COR-L47 (cell line): ENCODE measurements around the gene CCDC107.
A peak's percentile ranks its signal among the peaks of the same experiment; 100 is the strongest.
"Not testable (repeated sequence)": the region's sequence is repeated elsewhere in the genome, so short reads cannot be mapped to it uniquely, and the experiment has no call there.

Experiments
- DNase-seq: peaks from one replicate; lab custom pipeline; 2025; lab: John Stamatoyannopoulos, UW

CCDC107 gene

DNA sequence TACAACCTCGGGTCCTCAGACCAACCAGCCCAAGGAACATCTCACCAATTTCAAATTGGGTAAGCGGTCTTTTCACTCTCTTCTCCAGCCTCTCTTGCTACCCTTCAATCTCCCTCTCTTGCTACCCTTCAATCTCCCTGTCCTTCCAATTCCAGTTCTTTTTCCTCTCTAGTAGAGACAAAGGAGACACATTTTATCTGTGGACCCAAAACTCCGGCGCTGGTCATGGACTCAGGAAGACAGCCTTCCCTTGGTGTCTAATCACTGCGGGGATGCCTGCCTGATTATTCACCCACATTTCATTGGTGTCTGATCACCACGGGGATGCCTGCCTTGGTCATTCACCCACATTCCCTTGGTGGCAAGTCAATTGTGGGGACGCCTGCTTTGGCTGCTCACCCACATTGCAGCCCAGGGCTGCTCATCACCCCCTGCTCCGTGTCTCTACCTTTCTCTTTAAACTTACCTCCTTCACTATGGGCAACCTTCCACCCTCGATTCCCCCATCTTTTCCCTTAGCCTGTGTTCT is 20.6 kb upstream of the CCDC107 start:
- DNase-seq: not testable (repeated sequence)

DNA sequence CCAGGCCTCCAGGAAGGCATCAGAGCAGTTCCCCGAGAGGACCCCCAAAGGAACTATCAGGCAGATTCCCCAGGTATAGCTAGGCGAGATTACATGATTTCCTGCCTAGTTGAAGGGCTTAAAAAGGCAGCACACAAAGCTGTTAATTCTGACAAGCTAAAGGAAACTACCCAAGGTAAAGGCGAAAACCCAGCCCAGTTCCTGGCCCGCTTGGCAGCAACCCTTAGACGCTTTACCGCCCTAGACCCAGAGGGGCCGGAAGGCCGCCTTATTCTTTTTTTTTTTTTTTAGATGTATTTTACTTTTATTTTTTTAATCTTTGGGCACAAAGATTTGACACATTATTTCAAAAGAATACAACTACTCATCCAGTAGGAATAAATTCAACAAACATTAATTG is 19.3 kb upstream of the CCDC107 start:
- not testable (repeated sequence) for DNase-seq

- DNase-seq: not testable (repeated sequence)
Observed at GRCh38 chr9:35639225-35639624, 18.9 kb upstream of the CCDC107 start.

DNA sequence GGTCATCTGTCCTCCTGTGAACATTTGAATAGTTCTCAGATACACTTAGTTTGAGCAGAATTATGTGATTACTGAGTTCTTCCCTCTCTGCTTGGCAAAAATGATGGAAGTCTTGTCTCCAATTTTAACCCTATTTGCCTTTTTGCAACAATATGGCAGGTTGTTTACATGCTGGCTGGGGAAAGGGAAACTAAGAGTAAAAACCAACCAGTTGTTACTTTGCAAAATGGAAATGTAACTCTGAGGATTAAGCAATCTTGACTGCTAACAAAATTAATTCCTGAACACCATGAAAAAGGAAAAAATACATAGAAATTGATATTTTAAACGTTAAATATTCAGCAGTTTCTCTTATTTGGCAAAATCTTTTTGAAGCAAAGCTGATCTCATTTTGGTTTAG is 18.5 kb upstream of the CCDC107 start:
- no peak for DNase-seq

DNA sequence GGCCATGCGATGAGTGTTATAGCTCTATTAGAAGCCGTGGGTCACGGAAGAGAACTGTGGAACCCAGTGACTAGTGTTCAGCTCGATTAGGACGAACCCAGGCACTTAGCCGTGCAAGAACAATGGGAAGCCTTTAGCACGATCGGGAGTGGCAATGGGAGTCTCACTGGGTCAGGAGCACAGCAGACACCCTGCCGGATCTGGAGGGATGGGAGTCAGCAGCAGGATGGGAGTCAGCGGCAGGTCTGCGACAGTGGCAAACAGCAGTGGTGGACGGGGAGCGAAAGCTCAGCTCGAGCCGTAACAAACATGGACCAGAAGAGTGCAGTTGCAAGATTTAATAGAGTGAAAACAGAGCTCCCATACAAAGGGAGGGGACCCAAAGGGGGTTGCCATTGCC is 17.7 kb upstream of the CCDC107 start:
- not testable (repeated sequence) for DNase-seq

DNA sequence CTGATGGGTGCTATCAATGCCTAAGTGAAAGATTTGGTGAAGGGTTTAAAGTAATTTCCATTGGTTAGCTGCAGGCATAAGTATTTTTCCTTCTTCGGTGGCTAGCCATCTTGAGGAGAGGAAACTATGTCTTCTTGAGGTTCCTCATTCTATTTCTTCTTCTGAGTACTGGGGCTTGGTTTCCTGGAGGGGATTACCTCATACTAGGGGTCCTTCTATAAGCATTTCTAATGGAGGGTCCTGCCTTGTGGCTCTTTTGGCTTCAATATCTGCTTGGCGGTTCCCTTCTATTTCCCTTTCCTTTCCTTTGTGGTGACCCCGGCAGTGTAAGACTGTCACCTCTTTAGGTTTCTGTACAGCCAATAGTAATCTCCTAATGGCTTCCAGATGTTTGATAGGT is 16.6 kb upstream of the CCDC107 start:
- DNase-seq: not testable (repeated sequence)

- DNase-seq: no peak
Observed at GRCh38 chr9:35643046-35643445, 15.0 kb upstream of the CCDC107 start.

- DNase-seq: not testable (repeated sequence)
Observed at GRCh38 chr9:35645736-35646135, 12.4 kb upstream of the CCDC107 start.

DNA sequence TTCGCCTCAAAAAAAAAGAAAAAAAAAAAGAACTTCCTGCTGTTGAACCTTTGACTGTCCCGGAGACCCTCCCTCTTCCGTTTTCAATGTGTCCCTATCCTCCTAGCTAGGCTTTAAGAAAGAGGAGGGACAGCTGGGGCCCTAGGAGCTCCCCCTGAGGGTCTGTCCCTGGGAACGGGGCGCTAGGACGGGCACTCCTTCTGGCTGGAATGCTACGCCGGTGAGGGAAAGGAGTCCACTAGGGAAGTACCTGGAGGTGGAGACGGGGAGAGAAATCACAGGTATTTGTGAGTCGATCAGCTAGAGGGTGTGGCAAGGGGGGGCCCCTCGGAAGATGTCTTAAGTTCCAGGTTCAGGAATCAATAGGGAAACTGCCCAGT is 11.9 kb upstream of the CCDC107 start:
- no peak for DNase-seq

- DNase-seq: peak; percentile 92
Observed at GRCh38 chr9:35646533-35647265, 11.4 kb upstream of the CCDC107 start.

DNA sequence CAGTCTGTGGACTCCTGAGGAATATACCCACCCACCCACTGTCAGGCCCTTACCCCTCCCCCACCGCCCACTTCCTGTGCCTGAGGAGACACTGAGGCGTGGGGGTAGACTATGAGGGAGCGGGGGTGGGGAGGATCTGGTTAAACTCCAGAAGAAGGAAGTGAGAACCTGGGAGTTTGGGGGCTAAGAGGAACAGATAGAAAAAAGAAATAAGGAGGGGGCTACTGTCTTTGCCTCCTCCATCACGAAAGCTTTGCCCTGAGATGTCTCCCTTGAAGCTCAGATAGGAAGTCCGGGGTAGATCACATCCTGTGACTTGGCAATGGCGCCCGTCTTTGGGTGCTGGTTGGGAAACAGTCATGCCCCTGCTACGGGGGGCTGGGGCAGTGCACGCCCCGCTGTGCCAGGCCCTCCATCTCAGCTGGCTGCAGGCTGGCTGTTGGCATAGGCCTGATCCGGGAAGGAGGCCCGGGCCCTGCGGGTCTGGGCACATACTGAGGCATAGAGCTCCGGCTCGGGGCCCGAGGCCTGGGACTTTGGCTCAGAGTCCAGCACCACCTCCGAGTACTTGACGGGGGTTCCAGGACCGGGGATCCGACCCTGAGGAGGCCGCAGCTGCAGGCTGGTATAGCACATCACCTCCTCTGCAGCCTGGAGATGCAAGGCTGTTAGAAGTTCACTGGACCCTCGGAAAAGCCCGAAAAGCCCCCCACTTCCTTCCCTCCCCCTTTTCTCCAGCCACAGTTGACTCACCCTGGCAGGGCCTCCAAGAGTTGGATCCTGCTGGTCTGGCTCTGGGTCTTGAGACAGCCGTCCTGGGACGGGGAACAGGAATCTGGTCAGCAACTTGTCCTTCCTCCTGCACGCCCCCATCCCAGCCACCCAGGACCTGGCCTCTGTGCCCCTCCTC is 8.4 kb upstream of the CCDC107 start:
- DNase-seq: no peak

DNA sequence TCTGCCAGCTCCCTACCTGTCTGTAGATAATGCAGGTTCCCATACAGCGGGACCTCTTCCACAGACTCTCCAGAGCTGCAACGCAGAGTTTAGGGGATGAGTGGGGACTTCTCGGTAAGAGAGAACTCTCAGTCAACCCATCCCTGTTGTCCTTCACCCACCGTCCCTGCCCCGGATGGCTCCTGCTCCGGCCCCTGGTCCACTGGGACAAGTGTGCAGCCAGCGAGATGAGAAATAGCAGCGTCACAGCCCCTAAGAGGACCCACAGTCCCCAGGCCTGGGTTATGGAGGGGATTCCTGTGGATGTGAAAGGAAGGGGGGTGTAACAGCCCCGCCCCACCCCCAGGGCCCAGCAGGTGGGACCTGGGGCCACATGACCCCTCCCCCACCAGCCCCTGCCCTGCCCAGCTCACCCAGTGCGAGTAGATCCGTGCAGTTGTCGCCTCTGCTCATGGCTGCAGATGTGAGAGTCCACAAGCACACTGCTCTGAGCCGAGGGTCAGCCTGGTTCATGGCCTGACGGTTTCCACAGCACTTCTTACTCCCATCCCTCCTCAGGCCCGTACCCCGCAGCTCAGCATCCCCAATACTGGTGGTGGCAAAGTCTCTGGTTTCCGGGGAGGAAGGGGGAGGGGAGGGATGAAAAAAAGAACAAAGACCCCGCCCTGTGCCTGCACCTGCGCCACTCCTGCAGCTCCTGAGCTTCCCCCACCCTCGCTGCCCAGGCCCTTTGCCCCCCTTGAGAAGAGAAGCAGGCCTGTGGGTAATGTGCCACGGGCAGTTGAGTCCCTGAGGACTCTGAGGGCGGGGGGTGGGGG is 7.5 kb upstream of the CCDC107 start, which contains the start of gene SIT1:
SIT1 (minus strand) TSS at position 591 of the 818 bp plus-strand sequence; CDS start at position 513, 78 bp downstream.
- no peak for DNase-seq

- no peak for DNase-seq
Observed at GRCh38 chr9:35651956-35652828, 5.9 kb upstream of the CCDC107 start.

- no peak for DNase-seq
Observed at GRCh38 chr9:35652829-35653209, 5.3 kb upstream of the CCDC107 start.

GRCh38 chr9:35653611-35654010 is 4.5 kb upstream of the CCDC107 start:
- no peak for DNase-seq

- DNase-seq: no peak
Observed at GRCh38 chr9:35656348-35656747, 1.7 kb upstream of the CCDC107 start.

- DNase-seq: peak; percentile 75
Observed at GRCh38 chr9:35656831-35657545, 1.1 kb upstream of the CCDC107 start.

DNA sequence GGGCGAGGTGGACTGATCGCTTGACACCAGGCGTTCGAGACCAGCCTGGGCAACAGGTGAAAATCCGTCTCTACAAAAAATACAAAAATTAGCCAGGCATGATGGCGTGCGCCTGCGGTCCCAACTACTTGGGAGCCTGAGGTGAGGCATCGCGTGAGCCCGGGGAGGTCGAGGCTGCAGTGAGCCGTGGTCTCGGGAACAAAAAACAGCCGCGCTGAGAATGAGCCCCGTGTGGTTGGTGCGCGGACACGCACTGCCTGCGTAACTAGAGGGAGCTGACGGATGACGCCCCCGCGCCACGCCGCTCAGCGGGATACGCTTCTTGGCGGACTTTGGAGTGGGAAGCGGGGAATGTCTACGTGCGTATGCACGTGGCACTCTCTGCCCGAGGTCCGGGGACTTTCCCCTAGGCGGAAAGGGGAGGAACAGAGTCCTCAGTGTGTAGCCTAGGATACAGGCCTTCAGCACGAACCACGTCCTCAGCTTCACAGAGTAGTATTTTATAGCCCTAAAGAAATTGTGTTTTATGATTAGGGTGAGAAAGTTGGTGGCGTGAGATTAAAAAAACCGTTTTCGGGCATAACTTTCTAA is 451 bp upstream of the CCDC107 start, which contains the start of gene RMRP:
RMRP (minus strand) TSS at position 474 of the 591 bp plus-strand sequence.
- DNase-seq: peak; percentile 99

DNA sequence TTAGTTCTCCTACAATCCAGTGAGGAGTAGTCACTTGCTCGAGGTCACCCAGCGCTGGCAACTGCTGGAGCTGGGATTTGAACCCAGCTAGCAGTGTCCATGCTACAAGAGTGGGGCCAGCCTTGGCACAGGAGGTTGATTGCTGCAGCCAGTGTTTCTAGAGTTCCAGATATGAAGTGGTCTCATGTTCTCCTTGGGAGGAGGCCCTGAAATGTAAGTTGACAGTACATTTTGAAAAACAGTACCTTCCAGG is 802 bp downstream of the CCDC107 start:
- peak; percentile 18 for DNase-seq

DNA sequence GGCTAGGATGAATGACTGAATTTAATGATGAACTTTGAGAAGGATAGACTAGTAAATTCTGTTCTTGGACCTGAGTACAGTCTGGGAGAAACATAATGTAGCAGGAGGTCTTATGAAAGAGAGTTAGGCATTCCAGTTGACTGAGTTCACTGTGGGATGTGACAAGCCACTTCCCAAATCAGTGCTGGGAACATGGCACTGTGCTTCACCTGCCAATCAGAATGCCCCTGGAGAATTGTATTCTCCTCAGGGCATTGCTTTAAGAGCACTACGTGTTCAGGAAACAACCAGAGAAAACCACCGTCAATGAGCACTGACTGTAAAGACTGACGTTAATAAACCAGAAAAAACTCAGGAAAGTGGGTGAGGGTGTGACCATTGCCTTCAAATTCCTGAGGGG is 1.2 kb downstream of the CCDC107 start:
- no peak for DNase-seq
